ENCODE measurements around the gene FCHO2. TPM values are rescaled to one million over a fixed set of nuclear protein-coding genes. Genes with fewer than 3 reads are reported as not detected.
"Not testable (repeated sequence)": the region's sequence is repeated elsewhere in the genome, so short reads cannot be mapped to it uniquely, and the experiment has no call there.

FCHO2 gene
- total RNA-seq, 1 donor from 2014 or later, result 32.9 TPM

GRCh38 chr5:72955143-72955767, 586 bp upstream of the FCHO2 start:
- DNase-seq (ENCODE audit: low read depth in 2 of 2), result peak; percentile 52 to 79

- peak; percentile 55 to 72 for DNase-seq (ENCODE audit: low read depth in 2 of 2)
Observed at GRCh38 chr5:72956324-72957140, 691 bp downstream of the FCHO2 start.

- no peak for DNase-seq (ENCODE audit: low read depth in 2 of 2)
Observed at GRCh38 chr5:72957337-72957736, 1.5 kb downstream of the FCHO2 start.

DNA sequence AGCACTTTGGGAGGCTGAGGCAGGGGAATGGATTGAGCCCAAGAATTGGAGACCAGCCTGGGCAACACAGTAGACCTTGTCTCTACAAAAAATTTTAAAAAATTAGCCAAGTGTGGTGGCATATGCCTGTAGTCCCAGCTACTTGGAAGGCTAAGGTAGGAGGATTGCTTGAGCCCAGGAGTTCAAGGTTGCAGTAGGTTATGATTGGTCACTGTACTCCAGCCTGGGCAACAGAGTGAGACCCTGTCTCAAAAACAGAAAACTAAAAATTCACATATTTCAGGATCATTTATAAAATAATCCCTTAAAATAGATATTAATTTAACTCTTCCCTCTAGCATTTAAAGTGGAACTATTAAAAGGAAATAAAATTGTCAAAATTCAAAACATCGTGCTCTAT, 3.4 kb downstream of the FCHO2 start:
- no peak for DNase-seq (ENCODE audit: low read depth in 2 of 2)

DNA sequence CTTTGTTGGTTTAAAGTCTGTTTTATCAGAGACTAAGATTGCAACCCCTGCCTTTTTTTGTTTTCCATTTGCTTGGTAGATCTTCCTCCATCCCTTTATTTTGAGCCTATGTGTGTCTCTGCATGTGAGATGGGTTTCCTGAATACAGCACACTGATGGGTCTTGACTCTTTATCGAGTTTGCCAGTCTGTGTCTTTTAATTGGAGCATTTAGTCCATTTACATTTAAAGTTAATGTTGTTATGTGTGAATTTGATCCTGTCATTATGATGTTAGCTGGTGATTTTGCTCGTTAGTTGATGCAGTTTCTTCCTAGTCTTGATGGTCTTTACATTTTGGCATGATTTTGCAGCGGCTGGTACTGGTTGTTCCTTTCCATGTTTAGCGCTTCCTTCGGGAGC, 18.6 kb downstream of the FCHO2 start:
- DNase-seq (ENCODE audit: low read depth in 2 of 2), result not testable (repeated sequence)

- DNase-seq (ENCODE audit: low read depth in 2 of 2), result peak in 1 of 2 donors; percentile 40
Observed at GRCh38 chr5:72976810-72977209, 21.0 kb downstream of the FCHO2 start.

GRCh38 chr5:72985719-72986118, 29.9 kb downstream of the FCHO2 start:
- no peak for DNase-seq (ENCODE audit: low read depth in 2 of 2)

DNA sequence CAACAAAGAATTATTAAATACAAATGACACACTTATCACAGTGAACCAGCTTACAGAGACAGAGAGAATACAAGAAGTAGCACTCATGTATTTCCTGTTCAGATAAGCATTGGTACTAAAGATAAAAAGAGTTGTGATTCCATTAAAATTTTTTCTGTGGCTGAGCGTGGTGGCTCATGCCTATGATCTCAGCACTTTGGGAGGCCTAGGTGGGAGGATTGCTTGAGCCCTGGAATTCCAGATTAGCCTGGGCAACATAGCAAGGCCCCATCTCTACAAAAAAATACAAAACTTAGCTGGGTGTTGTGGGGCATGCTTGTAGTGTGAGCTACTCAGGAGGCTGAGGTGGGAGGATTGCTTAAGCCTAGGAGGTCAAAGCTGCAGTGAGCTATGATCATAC, 32.9 kb downstream of the FCHO2 start:
- peak; percentile 16 to 49 for DNase-seq (ENCODE audit: low read depth in 2 of 2)

DNA sequence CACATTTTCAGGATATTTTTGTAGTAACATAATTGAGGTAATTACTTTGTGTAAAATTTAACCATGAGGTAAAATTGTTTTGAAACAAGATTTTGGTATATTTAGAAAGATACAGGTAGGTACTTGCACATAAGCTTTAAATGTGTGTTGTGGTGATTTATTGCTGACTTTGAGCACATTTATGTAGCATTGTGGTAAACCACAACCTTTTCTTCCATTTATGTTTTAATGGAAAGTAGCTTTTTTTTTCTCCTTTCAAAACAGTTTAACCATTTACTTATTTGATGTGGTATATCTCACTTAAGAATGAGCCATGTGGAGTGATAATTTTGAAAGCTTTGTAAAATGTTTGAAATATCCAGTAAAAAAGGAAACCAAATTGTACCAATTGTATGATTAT, 35.6 kb downstream of the FCHO2 start:
- DNase-seq (ENCODE audit: low read depth in 2 of 2), result no peak

GRCh38 chr5:72994578-72994977, 38.7 kb downstream of the FCHO2 start:
- DNase-seq (ENCODE audit: low read depth in 2 of 2), result no peak

DNA sequence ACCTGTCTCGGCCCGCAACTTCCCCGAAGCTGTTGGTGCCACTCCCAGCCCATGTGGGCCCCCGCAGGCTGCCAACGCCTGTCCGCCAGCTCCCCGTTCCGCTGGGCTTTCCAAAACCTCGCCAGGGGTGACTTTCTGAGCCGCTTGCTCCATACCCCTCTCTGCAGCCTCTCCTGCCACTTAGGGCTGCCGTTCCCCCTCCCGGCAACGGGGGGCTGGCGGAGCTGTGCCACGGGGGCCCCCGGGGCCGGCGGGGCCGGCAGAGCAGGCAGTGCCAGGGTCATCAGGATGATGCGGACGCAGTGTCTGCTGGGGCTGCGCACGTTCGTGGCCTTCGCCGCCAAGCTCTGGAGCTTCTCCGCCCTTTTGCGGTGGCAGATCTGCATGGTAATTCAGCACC, 40.8 kb downstream of the FCHO2 start:
- no peak for DNase-seq (ENCODE audit: low read depth in 2 of 2)

DNA sequence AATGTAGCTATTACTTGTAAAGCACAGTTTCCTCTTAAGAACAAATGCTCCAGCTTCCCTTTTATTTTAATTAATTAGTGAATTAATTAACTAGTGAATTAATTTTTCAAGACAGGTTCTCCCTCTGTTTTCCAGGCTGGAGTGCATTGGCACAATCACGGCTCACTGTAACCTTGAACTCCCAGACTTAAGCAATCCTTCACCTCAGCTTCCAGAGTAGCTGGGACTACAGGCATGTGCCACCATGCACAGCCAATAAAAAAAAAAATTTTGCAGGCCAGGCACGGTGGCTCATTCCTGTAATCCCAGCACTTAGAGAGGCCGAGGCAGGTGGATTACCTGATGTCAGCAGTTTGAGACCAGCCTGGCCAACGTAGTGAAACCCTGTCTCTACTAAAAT, 44.1 kb downstream of the FCHO2 start:
- no peak for DNase-seq (ENCODE audit: low read depth in 2 of 2)

DNA sequence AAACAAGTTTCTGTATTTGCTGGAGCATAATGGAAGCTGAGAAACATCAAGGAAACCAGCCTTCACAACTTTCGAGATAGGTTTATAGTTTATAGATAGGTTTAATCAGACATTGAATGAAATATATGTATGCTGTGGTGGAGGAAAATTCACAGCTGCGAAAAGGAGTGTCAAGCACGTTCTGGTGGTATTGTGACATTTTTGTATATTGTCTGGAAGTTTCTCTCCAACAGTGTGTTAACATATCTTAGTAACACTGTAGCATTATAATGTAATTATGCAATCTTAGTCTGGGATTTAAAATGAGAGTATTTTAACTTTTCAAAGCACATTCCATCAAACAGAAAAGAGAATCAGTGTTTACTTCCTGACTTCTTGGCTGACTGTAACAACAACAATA, 50.0 kb downstream of the FCHO2 start:
- DNase-seq (ENCODE audit: low read depth in 2 of 2), result no peak

DNA sequence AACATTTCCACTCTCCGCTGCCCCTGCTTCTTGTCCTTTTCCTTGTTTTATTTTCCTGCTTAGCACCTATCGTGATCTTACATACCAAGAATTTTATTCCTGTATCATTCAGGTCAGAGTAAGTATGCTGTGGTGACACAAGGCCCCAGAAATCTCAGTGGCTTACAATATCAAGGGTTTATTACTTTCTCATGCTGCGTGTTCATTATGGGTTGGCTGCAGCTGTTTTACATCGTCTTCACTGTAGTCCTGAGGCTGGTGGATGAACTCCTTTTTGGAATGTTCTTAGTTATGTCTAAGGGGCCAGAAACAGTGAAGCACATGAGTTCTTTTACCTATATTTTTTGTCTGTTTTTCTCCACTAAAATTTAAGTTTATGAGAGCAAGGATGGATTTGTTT, 51.2 kb downstream of the FCHO2 start:
- no peak for DNase-seq (ENCODE audit: low read depth in 2 of 2)

DNA sequence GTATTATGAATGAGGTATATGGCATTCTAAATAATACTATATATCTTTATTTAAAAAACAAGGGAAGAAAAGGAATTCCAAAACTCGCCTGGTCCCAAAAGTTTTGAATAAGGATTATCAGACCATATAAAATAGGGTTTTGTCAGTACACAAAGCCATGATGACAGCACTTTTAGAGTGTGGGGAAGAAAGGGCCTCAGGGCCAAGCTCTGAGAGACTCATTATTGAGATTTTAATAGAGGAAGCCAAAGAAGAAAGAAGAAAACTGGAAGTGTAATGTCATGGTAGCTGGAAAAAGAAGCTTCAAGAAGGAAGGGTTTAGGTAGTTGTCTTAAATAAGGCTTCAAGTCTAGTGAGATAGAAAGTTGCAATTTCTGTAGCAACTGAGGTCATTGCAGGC, 53.0 kb downstream of the FCHO2 start:
- DNase-seq (ENCODE audit: low read depth in 2 of 2), result no peak

DNA sequence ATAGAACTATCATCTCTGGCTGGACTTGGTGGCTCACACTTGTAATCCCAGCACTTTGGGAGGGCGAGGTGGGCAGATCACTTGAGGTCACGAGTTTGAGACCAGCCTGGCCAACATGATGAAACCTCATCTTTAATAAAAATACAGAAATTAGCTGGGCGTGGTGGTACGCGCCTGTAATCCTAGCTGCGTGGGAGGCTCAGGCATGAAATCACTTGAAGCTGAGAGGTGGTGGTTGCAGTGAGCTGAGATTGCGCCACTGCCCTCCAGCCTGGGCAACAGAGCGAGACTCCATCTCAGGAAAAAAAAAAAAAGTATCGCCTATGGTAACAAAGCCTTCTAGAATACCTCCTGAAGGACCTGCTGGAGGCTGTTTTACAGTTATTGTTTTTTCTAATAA, 55.8 kb downstream of the FCHO2 start:
- DNase-seq (ENCODE audit: low read depth in 2 of 2), result not testable (repeated sequence)

- no peak for DNase-seq (ENCODE audit: low read depth in 2 of 2)
Observed at GRCh38 chr5:73018892-73019291, 63.1 kb downstream of the FCHO2 start.

- DNase-seq (ENCODE audit: low read depth in 2 of 2), result no peak
Observed at GRCh38 chr5:73019766-73020165, 63.9 kb downstream of the FCHO2 start.

DNA sequence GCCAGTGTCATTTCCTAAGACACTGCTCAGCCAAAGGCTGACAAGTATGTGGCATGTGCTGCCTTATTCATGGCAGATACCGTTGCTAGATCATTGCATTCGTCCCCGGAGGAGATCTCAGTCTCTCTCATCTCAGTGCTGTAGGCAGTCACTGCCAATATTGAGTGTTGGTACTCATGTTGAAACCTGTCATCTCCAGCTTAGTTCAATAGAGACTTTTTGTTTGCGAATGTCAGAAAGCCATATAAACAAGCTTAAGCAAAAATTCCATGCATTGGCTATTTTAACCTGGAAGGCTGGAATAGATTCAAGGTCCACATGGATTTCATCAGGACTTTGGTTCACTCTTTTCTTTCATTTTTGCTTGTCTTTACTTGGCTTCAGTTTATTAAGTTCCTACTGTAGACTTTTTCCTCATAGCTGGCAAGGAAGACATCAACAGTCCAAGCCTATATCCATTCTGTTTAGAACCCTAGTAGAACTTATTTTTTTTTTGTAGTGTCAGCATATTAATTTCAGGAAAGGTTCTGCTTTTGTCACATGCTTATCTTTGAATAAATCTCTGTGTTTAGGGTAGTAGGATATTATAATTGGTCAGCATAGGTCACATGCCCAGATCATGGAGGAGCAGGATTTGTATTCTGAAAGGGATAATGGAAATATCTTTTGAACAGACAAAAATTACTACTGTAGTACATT, 66.8 kb downstream of the FCHO2 start:
- no peak for DNase-seq (ENCODE audit: low read depth in 2 of 2)

- peak; percentile 20 to 28 for DNase-seq (ENCODE audit: low read depth in 2 of 2)
Observed at GRCh38 chr5:73024946-73025544, 69.2 kb downstream of the FCHO2 start.

GRCh38 chr5:73027361-73027760, 71.5 kb downstream of the FCHO2 start:
- no peak for DNase-seq (ENCODE audit: low read depth in 2 of 2)

DNA sequence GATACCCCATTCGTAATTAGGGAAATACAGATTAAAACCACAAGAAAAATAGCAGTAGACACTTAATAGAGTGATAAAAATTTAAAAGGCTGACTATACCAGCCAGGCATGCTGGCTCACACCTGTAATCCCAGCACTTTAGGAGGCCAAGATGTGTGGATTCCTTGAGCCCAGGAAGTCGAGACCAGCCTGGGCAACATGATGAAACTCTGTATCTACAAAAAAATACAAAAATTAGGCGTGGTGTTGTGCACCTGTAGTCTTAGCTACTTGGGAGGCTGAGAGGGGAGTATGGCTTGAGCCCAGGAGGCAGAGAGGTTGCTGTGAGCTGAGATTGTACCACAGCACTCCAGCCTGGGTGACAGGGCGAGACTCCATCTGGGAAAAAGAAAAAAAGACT, 72.0 kb downstream of the FCHO2 start:
- no peak for DNase-seq (ENCODE audit: low read depth in 2 of 2)

Measured in lung microvascular endothelial cell (primary cell).